Measurements from ENCODE around the gene TBC1D22A.

- TF ChIP-seq CTCF (conservative IDR thresholded peaks at IDR 0.05; ENCODE audit: low read depth, low read length) (no peak), EZH2 (IDR thresholded peaks at IDR 0.05; ENCODE audit: low read length, unreplicated experiment) (no peak), EZH2phosphoT487 (IDR thresholded peaks at IDR 0.05; ENCODE audit: borderline replicate concordance, low read length) (no peak)
These were observed 53.1 kb downstream of the TBC1D22A start for GRCh38 chr22:46815559-46815895.

Data from PC-3 (cell line).